ENCODE data around the gene IL3.
A peak's percentile ranks its signal among the peaks of the same experiment; 100 is the strongest.

IL3 gene

DNA sequence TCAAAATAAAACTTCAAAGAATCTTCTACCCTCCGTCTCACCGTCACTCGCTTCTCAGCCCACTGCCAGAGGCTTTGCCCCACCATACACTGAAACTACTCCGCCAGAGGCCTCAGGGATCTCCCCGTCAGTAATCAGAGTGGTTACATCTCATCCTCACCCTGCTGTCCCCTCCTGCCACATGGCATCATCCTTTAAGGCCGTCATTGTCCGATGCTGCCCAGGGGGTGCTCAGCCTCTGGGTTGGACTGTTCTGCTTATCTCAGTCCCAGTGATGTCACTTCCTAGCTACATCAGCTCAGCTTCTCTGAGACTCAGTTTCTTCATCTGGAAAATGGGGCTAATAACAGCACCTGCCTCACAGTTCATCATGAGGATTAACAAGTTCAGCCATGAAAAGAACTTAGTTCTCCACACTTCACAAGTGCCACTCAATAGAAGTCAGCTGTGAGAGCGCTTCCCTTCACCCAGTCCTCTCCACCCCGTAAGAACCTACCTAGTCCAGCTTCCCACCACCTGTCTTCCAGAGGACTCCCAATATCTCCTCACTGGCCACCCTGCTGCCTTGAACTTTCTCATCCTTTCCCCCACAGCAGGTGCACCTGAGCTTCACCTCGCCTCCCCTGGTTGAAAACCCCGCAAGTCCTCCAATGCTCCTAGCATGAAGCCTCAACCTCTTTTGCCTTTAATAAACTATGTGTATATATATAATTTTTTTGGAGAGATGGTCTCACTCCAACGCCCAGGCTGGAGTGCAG lies 2.8 kb upstream of the IL3 start:
- no peak overlapping the region for H3K4me3 ChIP-seq (ENCODE audit: low read depth, low read length)
- TF ChIP-seq, protein P1, sequence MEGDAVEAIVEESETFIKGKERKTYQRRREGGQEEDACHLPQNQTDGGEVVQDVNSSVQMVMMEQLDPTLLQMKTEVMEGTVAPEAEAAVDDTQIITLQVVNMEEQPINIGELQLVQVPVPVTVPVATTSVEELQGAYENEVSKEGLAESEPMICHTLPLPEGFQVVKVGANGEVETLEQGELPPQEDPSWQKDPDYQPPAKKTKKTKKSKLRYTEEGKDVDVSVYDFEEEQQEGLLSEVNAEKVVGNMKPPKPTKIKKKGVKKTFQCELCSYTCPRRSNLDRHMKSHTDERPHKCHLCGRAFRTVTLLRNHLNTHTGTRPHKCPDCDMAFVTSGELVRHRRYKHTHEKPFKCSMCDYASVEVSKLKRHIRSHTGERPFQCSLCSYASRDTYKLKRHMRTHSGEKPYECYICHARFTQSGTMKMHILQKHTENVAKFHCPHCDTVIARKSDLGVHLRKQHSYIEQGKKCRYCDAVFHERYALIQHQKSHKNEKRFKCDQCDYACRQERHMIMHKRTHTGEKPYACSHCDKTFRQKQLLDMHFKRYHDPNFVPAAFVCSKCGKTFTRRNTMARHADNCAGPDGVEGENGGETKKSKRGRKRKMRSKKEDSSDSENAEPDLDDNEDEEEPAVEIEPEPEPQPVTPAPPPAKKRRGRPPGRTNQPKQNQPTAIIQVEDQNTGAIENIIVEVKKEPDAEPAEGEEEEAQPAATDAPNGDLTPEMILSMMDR (IDR thresholded peaks at IDR 0.05; ENCODE audit: low read depth, low read length, missing control alignments): no peak
- DNase-seq (ENCODE audit: low read depth): no peak

DNA sequence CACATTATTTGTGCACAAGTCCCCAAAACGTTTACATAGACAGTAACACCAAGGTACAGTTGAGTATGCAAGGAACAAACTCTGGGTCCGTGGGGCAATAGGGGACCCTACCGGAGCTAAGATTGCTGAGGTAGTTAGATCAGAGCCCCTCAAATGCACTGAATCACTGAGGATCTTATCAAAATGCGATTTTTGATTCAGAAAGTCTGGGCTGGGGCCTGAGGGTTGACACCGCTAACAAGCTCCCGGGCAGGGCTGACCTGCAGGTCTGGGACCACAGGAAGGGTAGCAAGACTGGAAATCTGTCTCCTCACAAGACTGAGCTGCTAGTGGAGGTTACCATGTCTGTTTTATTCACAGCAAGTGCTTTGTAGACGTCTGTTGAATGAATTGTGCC lies 1.8 kb upstream of the IL3 start:
- no peak overlapping the region for H3K4me3 ChIP-seq (ENCODE audit: low read depth, low read length)
- no peak for DNase-seq (ENCODE audit: low read depth)
- TF ChIP-seq, protein P1 (IDR thresholded peaks at IDR 0.05; ENCODE audit: low read depth, low read length, missing control alignments): no peak

DNA sequence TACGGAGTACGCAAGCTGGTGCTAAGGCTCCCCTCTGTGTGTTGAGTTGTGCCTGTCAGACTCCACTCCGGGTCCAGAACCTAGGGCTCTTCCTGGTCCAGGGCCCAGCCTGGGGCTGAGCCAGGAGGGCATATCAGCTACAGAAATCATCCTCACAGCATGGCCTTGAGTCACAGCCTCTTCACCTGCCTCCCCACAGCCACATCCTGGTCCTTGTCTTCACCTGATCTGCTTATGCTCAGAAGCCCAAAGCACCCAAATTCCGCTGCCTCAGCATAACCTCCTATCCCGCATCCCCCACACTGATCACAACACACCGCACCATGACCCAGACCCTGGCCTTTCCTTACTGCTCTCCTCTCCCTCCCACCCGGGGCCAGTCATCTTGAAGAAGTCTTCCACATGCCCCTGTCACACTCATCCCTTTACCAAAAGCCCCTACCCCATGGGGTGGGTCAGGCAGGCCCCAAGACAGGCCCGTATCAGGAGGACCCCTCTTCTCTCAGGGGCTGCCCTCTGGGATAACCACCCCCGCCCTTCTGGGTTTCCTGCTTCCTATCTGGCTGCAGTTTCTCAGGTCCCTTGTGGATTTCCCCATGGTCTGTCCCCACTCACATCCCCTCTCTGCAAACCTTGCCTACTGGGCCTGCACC lies 1.3 kb upstream of the IL3 start:
- TF ChIP-seq, protein P1 (IDR thresholded peaks at IDR 0.05; ENCODE audit: low read depth, low read length, missing control alignments): no peak
- DNase-seq (ENCODE audit: low read depth): no peak
- no peak overlapping the region for H3K4me3 ChIP-seq (ENCODE audit: low read depth, low read length)

- H3K4me3 ChIP-seq (ENCODE audit: low read depth, low read length): no peak overlapping the region
- TF ChIP-seq, protein P1 (IDR thresholded peaks at IDR 0.05; ENCODE audit: low read depth, low read length, missing control alignments): no peak
- DNase-seq (ENCODE audit: low read depth): no peak
Measured at GRCh38 chr5:132059696-132060500, 557 bp upstream of the IL3 start.

- DNase-seq (ENCODE audit: low read depth): peak; percentile 26
- TF ChIP-seq, protein P1 (IDR thresholded peaks at IDR 0.05; ENCODE audit: low read depth, low read length, missing control alignments): peak; percentile 97
- no peak overlapping the region for H3K4me3 ChIP-seq (ENCODE audit: low read depth, low read length)
Measured at GRCh38 chr5:132063090-132063911, 2.8 kb downstream of the IL3 start.

- no peak for DNase-seq (ENCODE audit: low read depth)
- H3K4me3 ChIP-seq (ENCODE audit: low read depth, low read length): no peak overlapping the region
- TF ChIP-seq, protein P1 (IDR thresholded peaks at IDR 0.05; ENCODE audit: low read depth, low read length, missing control alignments): no peak
Measured at GRCh38 chr5:132064140-132064539, 3.7 kb downstream of the IL3 start.

Measured in GM12864 (cell line).